ENCODE measurements around the gene SAT2.
"Not testable (repeated sequence)": the region's sequence is repeated elsewhere in the genome, so short reads cannot be mapped to it uniquely, and the experiment has no call there.

SAT2 gene

DNA sequence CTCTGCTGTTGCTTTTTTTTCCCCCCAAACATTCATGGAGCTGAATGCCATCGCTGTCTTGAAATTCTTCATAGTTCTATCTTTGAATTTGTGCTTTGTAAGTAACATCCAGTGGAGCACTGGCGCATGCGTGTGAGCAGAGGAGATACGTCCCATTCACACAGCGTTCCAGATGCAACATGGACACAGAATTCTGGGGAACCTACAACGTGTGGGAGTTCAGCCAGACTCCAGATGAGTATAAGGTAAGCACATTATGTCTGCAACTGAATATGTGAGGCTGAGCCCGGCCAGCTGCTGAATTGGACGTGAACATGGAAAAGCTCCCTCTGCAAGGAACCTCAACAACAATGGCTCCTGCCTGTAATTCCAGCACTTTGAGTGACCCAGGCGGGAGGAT is 18.8 kb upstream of the SAT2 start:
- DNase-seq (ENCODE audit: low read depth in 1 of 2, low spot score in 1 of 2): no peak
- TF ChIP-seq, protein P1, sequence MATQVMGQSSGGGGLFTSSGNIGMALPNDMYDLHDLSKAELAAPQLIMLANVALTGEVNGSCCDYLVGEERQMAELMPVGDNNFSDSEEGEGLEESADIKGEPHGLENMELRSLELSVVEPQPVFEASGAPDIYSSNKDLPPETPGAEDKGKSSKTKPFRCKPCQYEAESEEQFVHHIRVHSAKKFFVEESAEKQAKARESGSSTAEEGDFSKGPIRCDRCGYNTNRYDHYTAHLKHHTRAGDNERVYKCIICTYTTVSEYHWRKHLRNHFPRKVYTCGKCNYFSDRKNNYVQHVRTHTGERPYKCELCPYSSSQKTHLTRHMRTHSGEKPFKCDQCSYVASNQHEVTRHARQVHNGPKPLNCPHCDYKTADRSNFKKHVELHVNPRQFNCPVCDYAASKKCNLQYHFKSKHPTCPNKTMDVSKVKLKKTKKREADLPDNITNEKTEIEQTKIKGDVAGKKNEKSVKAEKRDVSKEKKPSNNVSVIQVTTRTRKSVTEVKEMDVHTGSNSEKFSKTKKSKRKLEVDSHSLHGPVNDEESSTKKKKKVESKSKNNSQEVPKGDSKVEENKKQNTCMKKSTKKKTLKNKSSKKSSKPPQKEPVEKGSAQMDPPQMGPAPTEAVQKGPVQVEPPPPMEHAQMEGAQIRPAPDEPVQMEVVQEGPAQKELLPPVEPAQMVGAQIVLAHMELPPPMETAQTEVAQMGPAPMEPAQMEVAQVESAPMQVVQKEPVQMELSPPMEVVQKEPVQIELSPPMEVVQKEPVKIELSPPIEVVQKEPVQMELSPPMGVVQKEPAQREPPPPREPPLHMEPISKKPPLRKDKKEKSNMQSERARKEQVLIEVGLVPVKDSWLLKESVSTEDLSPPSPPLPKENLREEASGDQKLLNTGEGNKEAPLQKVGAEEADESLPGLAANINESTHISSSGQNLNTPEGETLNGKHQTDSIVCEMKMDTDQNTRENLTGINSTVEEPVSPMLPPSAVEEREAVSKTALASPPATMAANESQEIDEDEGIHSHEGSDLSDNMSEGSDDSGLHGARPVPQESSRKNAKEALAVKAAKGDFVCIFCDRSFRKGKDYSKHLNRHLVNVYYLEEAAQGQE (IDR thresholded peaks at IDR 0.05; ENCODE audit: insufficient replicate concordance, low read depth): no peak
- no peak for TF ChIP-seq POLR2AphosphoS5 (IDR thresholded peaks at IDR 0.05; ENCODE audit: low read depth)
- no peak for TF ChIP-seq GABPA (IDR thresholded peaks at IDR 0.05; ENCODE audit: low read depth)
- TF ChIP-seq SPI1 (IDR thresholded peaks at IDR 0.05; ENCODE audit: borderline replicate concordance, low read depth): no peak
- TF ChIP-seq, protein P2, sequence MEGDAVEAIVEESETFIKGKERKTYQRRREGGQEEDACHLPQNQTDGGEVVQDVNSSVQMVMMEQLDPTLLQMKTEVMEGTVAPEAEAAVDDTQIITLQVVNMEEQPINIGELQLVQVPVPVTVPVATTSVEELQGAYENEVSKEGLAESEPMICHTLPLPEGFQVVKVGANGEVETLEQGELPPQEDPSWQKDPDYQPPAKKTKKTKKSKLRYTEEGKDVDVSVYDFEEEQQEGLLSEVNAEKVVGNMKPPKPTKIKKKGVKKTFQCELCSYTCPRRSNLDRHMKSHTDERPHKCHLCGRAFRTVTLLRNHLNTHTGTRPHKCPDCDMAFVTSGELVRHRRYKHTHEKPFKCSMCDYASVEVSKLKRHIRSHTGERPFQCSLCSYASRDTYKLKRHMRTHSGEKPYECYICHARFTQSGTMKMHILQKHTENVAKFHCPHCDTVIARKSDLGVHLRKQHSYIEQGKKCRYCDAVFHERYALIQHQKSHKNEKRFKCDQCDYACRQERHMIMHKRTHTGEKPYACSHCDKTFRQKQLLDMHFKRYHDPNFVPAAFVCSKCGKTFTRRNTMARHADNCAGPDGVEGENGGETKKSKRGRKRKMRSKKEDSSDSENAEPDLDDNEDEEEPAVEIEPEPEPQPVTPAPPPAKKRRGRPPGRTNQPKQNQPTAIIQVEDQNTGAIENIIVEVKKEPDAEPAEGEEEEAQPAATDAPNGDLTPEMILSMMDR (IDR thresholded peaks at IDR 0.05; ENCODE audit: insufficient read depth, low read length): no peak
- H3K27me3 ChIP-seq (ENCODE audit: insufficient read depth, poor library complexity, severe bottlenecking): no peaks in the 10 kb centered on the region
- H3K4me3 ChIP-seq (replicated peaks; ENCODE audit: insufficient read depth, low read length): no peak overlapping the region
- no peak overlapping the region for H3K27ac ChIP-seq (replicated peaks)

DNA sequence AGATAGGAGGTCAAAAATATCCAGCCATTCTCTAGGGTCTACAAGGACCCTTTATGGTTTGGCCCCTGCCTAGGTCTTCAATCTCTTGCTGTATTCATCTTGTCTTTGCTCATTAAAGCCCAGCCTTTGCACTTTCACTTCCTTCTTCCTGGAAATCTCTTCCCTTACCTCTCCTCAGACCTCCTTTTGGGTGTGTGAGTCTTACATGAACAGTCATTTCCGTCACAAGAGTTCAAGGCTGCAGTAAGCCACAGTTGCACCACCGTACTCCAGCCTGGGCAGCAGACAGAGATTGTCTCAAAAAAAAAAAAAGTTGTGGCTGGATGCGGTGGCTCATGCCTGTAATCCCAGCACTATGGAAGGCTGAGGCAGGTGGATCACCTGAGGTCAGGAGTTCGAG is 17.2 kb upstream of the SAT2 start:
- Histone ChIP-seq H3K27ac (replicated peaks) (no peak overlapping the region), H3K27me3 (ENCODE audit: insufficient read depth, poor library complexity, severe bottlenecking) (no peaks in the 10 kb centered on the region), H3K4me3 (replicated peaks; ENCODE audit: insufficient read depth, low read length) (no peak overlapping the region)
- no peak for DNase-seq (ENCODE audit: low read depth in 1 of 2, low spot score in 1 of 2)
- TF ChIP-seq SPI1 (IDR thresholded peaks at IDR 0.05; ENCODE audit: borderline replicate concordance, low read depth): no peak
- TF ChIP-seq, protein P2 (IDR thresholded peaks at IDR 0.05; ENCODE audit: insufficient read depth, low read length): no peak
- TF ChIP-seq, protein P1 (IDR thresholded peaks at IDR 0.05; ENCODE audit: insufficient replicate concordance, low read depth): no peak
- TF ChIP-seq POLR2AphosphoS5 (IDR thresholded peaks at IDR 0.05; ENCODE audit: low read depth): no peak
- no peak for TF ChIP-seq GABPA (IDR thresholded peaks at IDR 0.05; ENCODE audit: low read depth)

- not testable (repeated sequence) for H3K4me3 ChIP-seq (replicated peaks; ENCODE audit: insufficient read depth, low read length); DNase-seq (ENCODE audit: low read depth in 1 of 2, low spot score in 1 of 2); H3K27me3 ChIP-seq (ENCODE audit: insufficient read depth, poor library complexity, severe bottlenecking); H3K27ac ChIP-seq (replicated peaks)
These were observed 14.0 kb upstream of the SAT2 start for GRCh38 chr17:7641635-7642034.

DNA sequence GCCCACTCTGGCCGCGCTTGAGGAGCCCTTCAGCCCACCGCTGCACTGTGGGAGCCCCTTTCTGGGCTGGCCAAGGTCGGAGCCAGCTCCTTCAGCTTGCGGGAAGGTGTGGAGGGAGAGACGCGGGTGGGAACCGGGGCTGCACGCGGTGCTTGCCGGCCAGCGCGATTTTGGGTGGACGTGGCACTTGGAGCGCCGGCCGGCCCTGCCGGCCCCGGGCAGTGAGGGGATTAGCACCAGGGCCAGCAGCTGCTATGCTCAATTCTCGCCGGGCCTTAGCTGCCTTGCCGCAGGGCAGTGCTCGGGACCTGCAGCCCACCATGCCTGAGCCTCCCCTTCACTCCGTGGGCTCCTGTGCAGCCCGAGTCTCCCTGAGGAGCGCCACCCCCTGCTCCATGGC is 13.2 kb upstream of the SAT2 start:
- TF ChIP-seq, protein P2 (IDR thresholded peaks at IDR 0.05; ENCODE audit: insufficient read depth, low read length): no peak
- TF ChIP-seq GABPA (IDR thresholded peaks at IDR 0.05; ENCODE audit: low read depth): no peak
- TF ChIP-seq SPI1 (IDR thresholded peaks at IDR 0.05; ENCODE audit: borderline replicate concordance, low read depth): no peak
- TF ChIP-seq, protein P1 (IDR thresholded peaks at IDR 0.05; ENCODE audit: insufficient replicate concordance, low read depth): no peak
- TF ChIP-seq POLR2AphosphoS5 (IDR thresholded peaks at IDR 0.05; ENCODE audit: low read depth): no peak
- H3K4me3 ChIP-seq (replicated peaks; ENCODE audit: insufficient read depth, low read length): no peak overlapping the region
- no peaks in the 10 kb centered on the region for H3K27me3 ChIP-seq (ENCODE audit: insufficient read depth, poor library complexity, severe bottlenecking)
- no peak for DNase-seq (ENCODE audit: low read depth in 1 of 2, low spot score in 1 of 2)
- H3K27ac ChIP-seq (replicated peaks): no peak overlapping the region

All from HL-60 (cell line).